ENCODE data around the gene BCL2. TPM values are rescaled to one million over a fixed set of nuclear protein-coding genes. Genes with fewer than 3 reads are reported as not detected.
A peak's percentile ranks its signal among the peaks of the same experiment; 100 is the strongest.

Gene BCL2
- 8.4 to 9.3 TPM (median 8.5 TPM) in 3 replicates for total RNA-seq

DNA sequence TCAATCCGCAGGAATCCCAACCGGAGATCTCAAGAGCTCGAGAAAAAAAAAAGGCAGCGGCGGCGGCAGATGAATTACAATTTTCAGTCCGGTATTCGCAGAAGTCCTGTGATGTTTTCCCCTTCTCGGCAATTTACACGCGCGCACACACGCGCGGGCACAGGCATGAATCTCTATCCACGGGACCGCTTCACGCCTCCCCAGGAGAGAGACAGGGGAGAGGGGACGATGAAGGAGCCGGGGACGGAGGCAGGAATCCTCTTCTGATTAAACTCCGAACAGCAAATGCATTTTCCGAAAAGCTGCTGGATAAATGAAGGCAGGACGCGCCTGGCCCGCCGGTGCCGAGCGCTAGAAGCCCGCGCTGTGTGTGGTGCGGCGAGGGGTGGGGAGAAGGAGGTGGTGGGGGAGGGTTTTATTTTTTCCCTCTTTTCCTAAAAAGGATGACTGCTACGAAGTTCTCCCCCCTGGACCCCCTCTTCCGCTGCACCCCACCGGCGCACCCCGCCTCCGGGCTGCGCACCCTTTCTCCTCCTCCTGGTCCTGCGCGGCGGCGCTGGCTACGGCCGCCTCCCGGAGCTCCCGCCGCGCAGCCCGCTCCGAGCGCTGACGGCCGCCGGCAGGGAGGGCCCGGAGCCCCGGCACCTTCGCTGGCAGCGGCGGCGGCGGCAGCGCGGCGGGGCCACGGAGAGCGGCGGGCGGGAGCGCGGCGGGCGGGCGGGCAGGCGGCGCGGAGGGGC is at the start of gene BCL2:
TSS of gene BCL2 (minus strand) at position 387 of the 740 bp plus-strand sequence.
- Mint-ChIP-seq H3K4me1 (peaks cover 36% of the 10 kb centered on the region), H3K27me3 (ENCODE audit: low read depth) (peaks cover 26% of the 10 kb centered on the region), H3K4me3 (peak within 1 kb of the TSS; percentile 95), H3K36me3 (no peaks in the 10 kb centered on the region), H3K27ac (peak within 1 kb of the TSS; percentile 94), H3K9me3 (no peaks in the 10 kb centered on the region)
- no peak for DNase-seq (ENCODE audit: low spot score in 2 of 2, unreplicated experiment in 2 of 2)
- TF ChIP-seq, protein P1, sequence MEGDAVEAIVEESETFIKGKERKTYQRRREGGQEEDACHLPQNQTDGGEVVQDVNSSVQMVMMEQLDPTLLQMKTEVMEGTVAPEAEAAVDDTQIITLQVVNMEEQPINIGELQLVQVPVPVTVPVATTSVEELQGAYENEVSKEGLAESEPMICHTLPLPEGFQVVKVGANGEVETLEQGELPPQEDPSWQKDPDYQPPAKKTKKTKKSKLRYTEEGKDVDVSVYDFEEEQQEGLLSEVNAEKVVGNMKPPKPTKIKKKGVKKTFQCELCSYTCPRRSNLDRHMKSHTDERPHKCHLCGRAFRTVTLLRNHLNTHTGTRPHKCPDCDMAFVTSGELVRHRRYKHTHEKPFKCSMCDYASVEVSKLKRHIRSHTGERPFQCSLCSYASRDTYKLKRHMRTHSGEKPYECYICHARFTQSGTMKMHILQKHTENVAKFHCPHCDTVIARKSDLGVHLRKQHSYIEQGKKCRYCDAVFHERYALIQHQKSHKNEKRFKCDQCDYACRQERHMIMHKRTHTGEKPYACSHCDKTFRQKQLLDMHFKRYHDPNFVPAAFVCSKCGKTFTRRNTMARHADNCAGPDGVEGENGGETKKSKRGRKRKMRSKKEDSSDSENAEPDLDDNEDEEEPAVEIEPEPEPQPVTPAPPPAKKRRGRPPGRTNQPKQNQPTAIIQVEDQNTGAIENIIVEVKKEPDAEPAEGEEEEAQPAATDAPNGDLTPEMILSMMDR (IDR thresholded peaks at IDR 0.05; ENCODE audit: unreplicated experiment), result no peak

DNA sequence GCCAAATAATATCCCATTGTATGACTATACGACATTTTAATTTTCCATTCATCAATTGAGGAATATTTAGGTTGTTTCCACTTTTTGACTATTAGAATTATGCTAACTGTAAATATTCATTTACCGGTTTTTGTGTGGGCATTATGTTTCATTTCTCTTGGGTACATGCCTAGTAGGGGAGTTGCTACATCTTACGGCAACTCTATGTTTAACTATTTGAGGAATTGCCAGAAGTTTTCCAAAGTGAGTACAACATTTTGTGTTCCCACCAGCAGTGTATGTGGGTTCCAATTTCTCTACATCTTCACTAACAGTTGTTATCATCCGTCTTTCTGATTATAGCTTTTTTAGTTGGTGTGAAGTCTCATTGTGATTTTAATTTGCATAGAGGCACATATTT is 49.0 kb upstream of the BCL2 start:
- DNase-seq (ENCODE audit: low spot score in 2 of 2, unreplicated experiment in 2 of 2), result no peak
- Mint-ChIP-seq H3K4me1 (peaks cover 23% of the 10 kb centered on the region), H3K4me3 (peak overlapping the region; percentile 86), H3K36me3 (peaks cover 4% of the 10 kb centered on the region), H3K9me3 (peaks cover 9% of the 10 kb centered on the region), H3K27ac (peak overlapping the region; percentile 48), H3K27me3 (ENCODE audit: low read depth) (no peaks in the 10 kb centered on the region)
- TF ChIP-seq, protein P1 (IDR thresholded peaks at IDR 0.05; ENCODE audit: unreplicated experiment), result no peak

DNA sequence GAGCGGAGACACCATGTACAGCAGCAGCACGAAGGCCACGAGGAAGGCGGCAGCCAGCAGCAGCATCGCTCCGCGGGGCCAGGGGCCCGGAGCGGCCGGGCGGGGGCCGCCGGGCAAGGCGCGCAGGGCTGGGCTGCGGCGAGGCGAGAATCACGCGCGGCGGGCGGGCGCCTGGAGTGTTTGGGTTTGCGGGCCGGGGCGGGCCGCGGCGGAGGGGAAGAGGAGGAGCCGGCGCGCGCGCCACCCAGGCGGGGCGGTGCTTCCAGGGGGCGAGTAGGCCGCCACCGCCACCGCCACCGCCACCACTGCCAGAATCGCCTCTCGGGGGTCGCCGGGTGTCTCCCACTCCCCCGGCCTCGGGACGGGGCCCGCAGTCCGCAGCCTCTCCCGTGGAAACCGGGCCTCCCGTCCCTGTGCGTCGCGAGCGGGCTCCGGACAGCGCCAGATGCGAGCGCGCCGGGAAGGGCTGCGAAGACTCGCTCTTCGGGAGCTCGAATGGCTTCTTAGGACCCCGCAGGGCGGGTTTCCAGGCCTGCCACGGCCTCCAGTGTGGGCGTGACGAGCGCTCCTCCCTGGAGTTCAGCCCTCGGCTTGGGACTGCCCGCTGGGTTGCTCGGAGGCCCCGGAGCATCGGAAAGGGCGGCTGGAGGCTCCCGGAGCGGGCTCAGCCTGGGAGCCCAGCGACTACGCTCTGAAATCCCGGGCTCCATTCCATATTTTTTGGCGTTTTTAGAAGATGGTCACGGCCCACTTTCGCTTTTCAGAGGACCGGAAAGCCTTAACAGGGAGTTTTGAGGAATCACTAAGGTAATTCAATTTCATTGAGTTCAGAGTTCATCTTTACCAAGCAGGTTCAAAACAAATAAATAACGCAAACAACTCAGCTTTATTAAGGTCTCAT is 47.7 kb upstream of the BCL2 start, which contains the start of gene KDSR:
TSS of gene KDSR (minus strand) at position 154 of the 901 bp plus-strand sequence. CDS start at position 66, 88 bp downstream.
- peaks cover 23% of the 10 kb centered on the region for H3K4me1 Mint-ChIP-seq
- peak; percentile 85 to 93 for DNase-seq (ENCODE audit: low spot score in 2 of 2, unreplicated experiment in 2 of 2)
- H3K27ac Mint-ChIP-seq, result peak within 1 kb of the TSS; percentile 93
- TF ChIP-seq, protein P1 (IDR thresholded peaks at IDR 0.05; ENCODE audit: unreplicated experiment), result no peak
- peaks cover 10% of the 10 kb centered on the region for H3K36me3 Mint-ChIP-seq
- peak within 1 kb of the TSS; percentile 93 for H3K4me3 Mint-ChIP-seq
- H3K9me3 Mint-ChIP-seq, result peaks cover 9% of the 10 kb centered on the region
- H3K27me3 Mint-ChIP-seq (ENCODE audit: low read depth), result no peaks in the 10 kb centered on the region

DNA sequence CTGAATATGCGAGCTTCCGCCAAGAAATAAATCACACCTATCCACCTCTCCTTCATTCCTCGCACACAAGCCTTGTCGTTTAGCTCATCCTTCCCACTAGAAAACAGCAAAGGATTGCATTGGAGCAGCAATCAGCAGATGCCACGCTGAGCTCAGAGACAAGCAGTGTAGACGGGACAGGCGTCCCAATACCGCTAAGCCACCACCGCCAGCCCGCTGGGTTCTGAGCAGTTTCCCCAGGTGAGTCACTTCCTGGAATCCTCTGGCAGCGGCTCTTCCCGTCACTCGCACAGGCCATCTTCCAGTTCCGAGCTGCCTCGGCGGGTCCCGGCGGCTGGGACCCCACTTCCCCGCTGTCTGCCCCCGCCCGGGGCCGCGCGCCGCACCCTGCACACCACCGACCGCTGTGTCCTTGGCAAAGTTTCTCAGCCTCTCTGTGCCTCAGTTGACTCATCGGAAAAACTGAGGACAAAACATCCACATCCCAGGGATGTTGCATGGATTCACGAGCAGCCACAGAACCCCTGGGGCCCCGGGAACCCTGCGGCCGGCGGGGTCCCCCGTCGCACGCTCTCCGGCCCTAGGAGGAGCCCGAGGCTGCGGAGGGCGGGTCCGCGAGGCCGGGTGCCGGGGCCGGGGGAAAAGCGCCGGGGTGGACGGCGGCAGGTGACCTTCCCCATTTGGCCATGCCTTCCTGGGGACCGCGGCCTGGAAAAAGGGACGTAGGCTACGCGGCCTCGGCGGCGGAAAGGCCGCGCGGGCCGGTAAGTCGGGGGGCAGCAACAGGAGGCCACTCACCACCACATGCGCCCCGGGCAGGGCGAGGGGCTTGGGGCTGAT is 46.9 kb upstream of the BCL2 start:
- Mint-ChIP-seq H3K9me3 (peaks cover 9% of the 10 kb centered on the region), H3K4me1 (peaks cover 23% of the 10 kb centered on the region), H3K4me3 (peak overlapping the region; percentile 93), H3K27me3 (ENCODE audit: low read depth) (no peaks in the 10 kb centered on the region), H3K36me3 (peaks cover 15% of the 10 kb centered on the region), H3K27ac (peak overlapping the region; percentile 93)
- TF ChIP-seq, protein P1 (IDR thresholded peaks at IDR 0.05; ENCODE audit: unreplicated experiment), result no peak
- peak; percentile 23 to 55 for DNase-seq (ENCODE audit: low spot score in 2 of 2, unreplicated experiment in 2 of 2)

DNA sequence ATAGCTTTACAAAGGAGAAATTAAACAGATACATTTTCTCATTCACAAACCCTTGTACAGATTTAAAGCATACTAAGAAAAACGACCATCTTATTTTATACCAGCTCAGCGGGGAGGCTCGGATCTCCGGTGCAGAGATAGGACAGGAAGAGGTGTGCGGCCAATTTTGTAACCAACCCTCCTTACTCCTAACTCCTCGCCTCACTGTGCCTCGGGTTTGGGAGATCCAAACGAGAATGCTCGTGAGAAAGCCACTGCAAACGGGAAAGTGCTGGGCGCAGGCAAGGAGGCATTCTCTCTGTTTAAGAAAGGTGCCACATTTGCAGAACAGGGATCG is 46.3 kb upstream of the BCL2 start:
- Mint-ChIP-seq H3K27ac (peak overlapping the region; percentile 93), H3K36me3 (peaks cover 15% of the 10 kb centered on the region), H3K9me3 (peaks cover 9% of the 10 kb centered on the region), H3K4me3 (peak overlapping the region; percentile 93), H3K4me1 (peaks cover 23% of the 10 kb centered on the region), H3K27me3 (ENCODE audit: low read depth) (no peaks in the 10 kb centered on the region)
- TF ChIP-seq, protein P1 (IDR thresholded peaks at IDR 0.05; ENCODE audit: unreplicated experiment), result no peak
- no peak for DNase-seq (ENCODE audit: low spot score in 2 of 2, unreplicated experiment in 2 of 2)

All from mesothelial cell of epicardium (in vitro differentiated cells).